Calu3 (cell line): Measurements from ENCODE around the gene BTRC. TPM values are rescaled to one million over a fixed set of nuclear protein-coding genes. Genes with fewer than 3 reads are reported as not detected.

Source experiments
- BruUV-seq: library from RNA; stranded (reverse); fragments of 400-500 nt; replicated peaks from 2 replicates; lab custom pipeline; 2021; lab: Mats Ljungman, UMichigan
- CTCF ChIA-PET: fragments of 300-600 bp; sonication (Branson Sonifier 250); formaldehyde crosslinking; loops from one replicate; lab custom pipeline; 2022; ENCODE audit warnings: antibody characterized with exemption; lab: Charles Lee
- DNase-seq: peaks from one replicate; pipeline ENCODE4 v3.0.0; 2022
- H3K27ac Mint-ChIP-seq: one replicate; pipeline ENCODE4 v1.8.0; 2022; ENCODE audit warnings: mixed read lengths; ENCODE audit not compliant: unreplicated experiment
- H3K27me3 Mint-ChIP-seq: one replicate; pipeline ENCODE4 v1.8.0; 2022; ENCODE audit warnings: mixed read lengths; ENCODE audit not compliant: unreplicated experiment
- H3K36me3 Mint-ChIP-seq: one replicate; pipeline ENCODE4 v1.8.0; 2022; ENCODE audit warnings: mild to moderate bottlenecking, moderate library complexity, mixed read lengths; ENCODE audit not compliant: insufficient read depth, unreplicated experiment
- H3K4me1 Mint-ChIP-seq: one replicate; pipeline ENCODE4 v1.8.0; 2022; ENCODE audit warnings: mild to moderate bottlenecking, low read depth, mixed read lengths; ENCODE audit not compliant: unreplicated experiment
- H3K4me3 Mint-ChIP-seq: one replicate; pipeline ENCODE4 v1.8.0; 2022; ENCODE audit warnings: mild to moderate bottlenecking, low read depth, moderate library complexity, mixed read lengths; ENCODE audit not compliant: unreplicated experiment
- H3K9me3 Mint-ChIP-seq: one replicate; pipeline ENCODE4 v1.8.0; 2022; ENCODE audit warnings: low read depth, mixed read lengths; ENCODE audit not compliant: unreplicated experiment
- intact Hi-C: fragments of 100-400 bp; cut with micrococcal nuclease; formaldehyde crosslinking; loops from one replicate; pipeline ENCODE4 v1.10.0; 2022; ENCODE audit not compliant: unreplicated experiment
- total RNA-seq: library from RNA; stranded (reverse); gene quantifications from 2 replicates; pipeline ENCODE4 v1.2.3, GENCODE V29; 2022
- TF ChIP-seq, protein P1 (sequence below): fragments of 200-600 bp; IDR thresholded peaks from one replicate; pipeline ENCODE4 v1.8.0; 2022; ENCODE audit warnings: antibody characterized with exemption; ENCODE audit not compliant: unreplicated experiment

BTRC gene
- total RNA-seq, 1 experiment from 2014 or later, result 7.9 TPM

DNA sequence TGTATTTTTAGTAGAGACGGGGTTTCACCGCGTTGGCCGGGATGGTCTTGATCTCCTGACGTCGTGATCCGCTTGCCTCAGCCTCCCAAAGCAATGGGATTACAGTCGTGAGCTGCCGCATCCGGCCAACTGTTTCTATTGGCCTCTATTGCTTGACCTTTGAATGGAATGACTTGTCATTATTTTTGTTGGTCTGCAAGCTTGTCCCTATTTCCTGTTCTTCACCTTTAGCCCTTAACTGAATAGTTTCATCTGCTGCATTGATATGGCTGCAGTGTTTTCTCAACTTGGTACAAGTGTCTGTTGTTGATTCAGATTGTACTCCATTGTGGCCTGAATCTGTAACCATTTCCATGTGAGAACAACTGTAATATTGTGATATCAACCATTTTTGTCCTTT is 128.6 kb downstream of the BTRC start:
- no peaks in the 10 kb centered on the region for H3K36me3 Mint-ChIP-seq
- CTCF ChIA-PET, result no interaction called here
- H3K4me3 Mint-ChIP-seq, result no peak overlapping the region
- no peak overlapping the region for H3K27ac Mint-ChIP-seq
- no TSS peak for BruUV-seq
- TF ChIP-seq, protein P1, sequence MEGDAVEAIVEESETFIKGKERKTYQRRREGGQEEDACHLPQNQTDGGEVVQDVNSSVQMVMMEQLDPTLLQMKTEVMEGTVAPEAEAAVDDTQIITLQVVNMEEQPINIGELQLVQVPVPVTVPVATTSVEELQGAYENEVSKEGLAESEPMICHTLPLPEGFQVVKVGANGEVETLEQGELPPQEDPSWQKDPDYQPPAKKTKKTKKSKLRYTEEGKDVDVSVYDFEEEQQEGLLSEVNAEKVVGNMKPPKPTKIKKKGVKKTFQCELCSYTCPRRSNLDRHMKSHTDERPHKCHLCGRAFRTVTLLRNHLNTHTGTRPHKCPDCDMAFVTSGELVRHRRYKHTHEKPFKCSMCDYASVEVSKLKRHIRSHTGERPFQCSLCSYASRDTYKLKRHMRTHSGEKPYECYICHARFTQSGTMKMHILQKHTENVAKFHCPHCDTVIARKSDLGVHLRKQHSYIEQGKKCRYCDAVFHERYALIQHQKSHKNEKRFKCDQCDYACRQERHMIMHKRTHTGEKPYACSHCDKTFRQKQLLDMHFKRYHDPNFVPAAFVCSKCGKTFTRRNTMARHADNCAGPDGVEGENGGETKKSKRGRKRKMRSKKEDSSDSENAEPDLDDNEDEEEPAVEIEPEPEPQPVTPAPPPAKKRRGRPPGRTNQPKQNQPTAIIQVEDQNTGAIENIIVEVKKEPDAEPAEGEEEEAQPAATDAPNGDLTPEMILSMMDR, result no peak
- H3K9me3 Mint-ChIP-seq, result no peaks in the 10 kb centered on the region
- H3K27me3 Mint-ChIP-seq, result no peaks in the 10 kb centered on the region
- intact Hi-C loops, result no loop called here
- H3K4me1 Mint-ChIP-seq, result no peaks in the 10 kb centered on the region
- no peak for DNase-seq

GRCh38 chr10:101484175-101484745 is 130.3 kb downstream of the BTRC start:
- intact Hi-C loops, result no loop called here
- CTCF ChIA-PET, result no interaction called here
- no peaks in the 10 kb centered on the region for H3K27me3 Mint-ChIP-seq
- no TSS peak for BruUV-seq
- no peak overlapping the region for H3K4me3 Mint-ChIP-seq
- no peaks in the 10 kb centered on the region for H3K36me3 Mint-ChIP-seq
- TF ChIP-seq, protein P1, result no peak
- no peaks in the 10 kb centered on the region for H3K4me1 Mint-ChIP-seq
- no peak overlapping the region for H3K27ac Mint-ChIP-seq
- no peaks in the 10 kb centered on the region for H3K9me3 Mint-ChIP-seq
- no peak for DNase-seq

DNA sequence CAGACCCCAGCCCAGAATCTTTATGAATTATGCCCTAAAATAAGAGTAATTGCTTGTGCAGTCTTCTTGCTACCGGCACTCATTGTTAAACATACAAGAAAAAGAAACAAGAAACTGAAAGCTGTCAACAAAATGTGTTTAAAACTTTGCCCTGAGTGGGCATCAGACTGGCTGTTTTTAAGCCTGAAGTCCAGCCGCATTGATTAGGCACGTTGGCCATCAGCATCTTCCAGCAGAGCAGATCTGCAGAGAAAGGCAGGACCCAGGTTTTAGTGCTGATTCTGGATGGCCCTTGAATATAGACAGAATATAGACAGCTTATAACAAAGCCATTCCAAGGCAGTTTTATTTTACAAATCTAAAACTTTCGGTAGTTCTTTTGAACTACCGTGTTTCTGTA is 131.2 kb downstream of the BTRC start:
- Mint-ChIP-seq H3K27ac (no peak overlapping the region), H3K27me3 (no peaks in the 10 kb centered on the region), H3K36me3 (no peaks in the 10 kb centered on the region), H3K4me3 (no peak overlapping the region), H3K9me3 (no peaks in the 10 kb centered on the region), H3K4me1 (no peaks in the 10 kb centered on the region)
- no TSS peak for BruUV-seq
- CTCF ChIA-PET, result no interaction called here
- TF ChIP-seq, protein P1, result no peak
- intact Hi-C loops, result no loop called here
- no peak for DNase-seq

- no peak for DNase-seq
- Mint-ChIP-seq H3K4me3 (no peak overlapping the region), H3K36me3 (no peaks in the 10 kb centered on the region), H3K9me3 (no peaks in the 10 kb centered on the region), H3K27me3 (no peaks in the 10 kb centered on the region), H3K27ac (no peak overlapping the region), H3K4me1 (no peaks in the 10 kb centered on the region)
- CTCF ChIA-PET, result no interaction called here
- intact Hi-C loops, result no loop called here
- no TSS peak for BruUV-seq
- TF ChIP-seq, protein P1, result no peak
These were observed 132.0 kb downstream of the BTRC start for GRCh38 chr10:101485681-101486554.
